NB4 (cell line): ENCODE data around the gene TOM1L1.

Experiments
- DNase-seq: peaks from one replicate; pipeline ENCODE4 v3.0.0; 2010; ENCODE audit warnings: low read depth
- H3K4me3 ChIP-seq: one replicate; pipeline ENCODE4 v1.5.1; 2011; ENCODE audit warnings: mild to moderate bottlenecking, low read depth, low read length, moderate library complexity
- CTCF ChIP-seq: IDR thresholded peaks from one replicate; pipeline ENCODE4 v1.5.1; 2012; ENCODE audit warnings: low read depth, low read length
- MAX ChIP-seq: IDR thresholded peaks from 2 replicates; pipeline ENCODE4 v1.6.1; 2011; ENCODE audit warnings: low read depth, low read length
- MYC ChIP-seq: IDR thresholded peaks from 2 replicates; pipeline ENCODE4 v1.6.1; 2011; ENCODE audit warnings: low read depth, low read length
- POLR2A ChIP-seq: IDR thresholded peaks from 2 replicates; pipeline ENCODE4 v1.6.1; 2011; ENCODE audit warnings: mild to moderate bottlenecking; ENCODE audit not compliant: insufficient read length; ENCODE audit errors: extremely low read depth

The TOM1L1 gene

GRCh38 chr17:54891176-54891821, 9.4 kb upstream of the TOM1L1 start:
- TF ChIP-seq MAX (no peak), POLR2A (no peak), MYC (no peak), CTCF (no peak)
- no peak overlapping the region for H3K4me3 ChIP-seq
- peak; percentile 51 for DNase-seq

GRCh38 chr17:54892360-54892759, 8.3 kb upstream of the TOM1L1 start:
- no peak for TF ChIP-seq MAX
- TF ChIP-seq MYC = no peak
- TF ChIP-seq POLR2A = no peak
- no peak for TF ChIP-seq CTCF
- no peak for DNase-seq
- H3K4me3 ChIP-seq = no peak overlapping the region

- H3K4me3 ChIP-seq = no peak overlapping the region
- no peak for DNase-seq
- TF ChIP-seq MYC (no peak), MAX (no peak), CTCF (no peak), POLR2A (no peak)
Observed at GRCh38 chr17:54898576-54898975, 2.1 kb upstream of the TOM1L1 start.

- no peak overlapping the region for H3K4me3 ChIP-seq
- no peak for DNase-seq
- TF ChIP-seq MAX (no peak), POLR2A (no peak), MYC (no peak), CTCF (no peak)
Observed at GRCh38 chr17:54899201-54899600, 1.5 kb upstream of the TOM1L1 start.

- H3K4me3 ChIP-seq = no peak overlapping the region
- DNase-seq = no peak
- TF ChIP-seq MYC (no peak), CTCF (no peak), POLR2A (no peak), MAX (no peak)
Observed at GRCh38 chr17:54899721-54900456, 763 bp upstream of the TOM1L1 start.
